D721Med (cell line): ENCODE data around the gene TDP2.
"Not testable (repeated sequence)": the region's sequence is repeated elsewhere in the genome, so short reads cannot be mapped to it uniquely, and the experiment has no call there.

Experiments used
- DNase-seq: peaks from one replicate; pipeline ENCODE4 v3.0.0; 2011; ENCODE audit warnings: low spot score; ENCODE audit not compliant: insufficient read length
- FAIRE-seq: peaks from 2 replicates; lab custom pipeline; 2011; peaks lifted over from hg19 to GRCh38; lab: Jason Lieb, UNC
- TF ChIP-seq, protein P1 (sequence below): IDR thresholded peaks from 2 replicates; pipeline ENCODE4 v1.5.1; 2012; ENCODE audit warnings: mild to moderate bottlenecking, control low read depth; ENCODE audit not compliant: insufficient read depth; ENCODE audit errors: missing control alignments

Gene TDP2

GRCh38 chr6:24699521-24700359 is 33.0 kb upstream of the TDP2 start:
- FAIRE-seq (no peak), DNase-seq (no peak)
- TF ChIP-seq, protein P1, sequence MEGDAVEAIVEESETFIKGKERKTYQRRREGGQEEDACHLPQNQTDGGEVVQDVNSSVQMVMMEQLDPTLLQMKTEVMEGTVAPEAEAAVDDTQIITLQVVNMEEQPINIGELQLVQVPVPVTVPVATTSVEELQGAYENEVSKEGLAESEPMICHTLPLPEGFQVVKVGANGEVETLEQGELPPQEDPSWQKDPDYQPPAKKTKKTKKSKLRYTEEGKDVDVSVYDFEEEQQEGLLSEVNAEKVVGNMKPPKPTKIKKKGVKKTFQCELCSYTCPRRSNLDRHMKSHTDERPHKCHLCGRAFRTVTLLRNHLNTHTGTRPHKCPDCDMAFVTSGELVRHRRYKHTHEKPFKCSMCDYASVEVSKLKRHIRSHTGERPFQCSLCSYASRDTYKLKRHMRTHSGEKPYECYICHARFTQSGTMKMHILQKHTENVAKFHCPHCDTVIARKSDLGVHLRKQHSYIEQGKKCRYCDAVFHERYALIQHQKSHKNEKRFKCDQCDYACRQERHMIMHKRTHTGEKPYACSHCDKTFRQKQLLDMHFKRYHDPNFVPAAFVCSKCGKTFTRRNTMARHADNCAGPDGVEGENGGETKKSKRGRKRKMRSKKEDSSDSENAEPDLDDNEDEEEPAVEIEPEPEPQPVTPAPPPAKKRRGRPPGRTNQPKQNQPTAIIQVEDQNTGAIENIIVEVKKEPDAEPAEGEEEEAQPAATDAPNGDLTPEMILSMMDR: no peak

GRCh38 chr6:24696097-24696496 is 29.4 kb upstream of the TDP2 start:
- DNase-seq: no peak
- TF ChIP-seq, protein P1: no peak
- no peak for FAIRE-seq

GRCh38 chr6:24695635-24696034 is 28.9 kb upstream of the TDP2 start:
- not testable (repeated sequence) for FAIRE-seq, DNase-seq
- TF ChIP-seq, protein P1: peak; percentile 71

DNA sequence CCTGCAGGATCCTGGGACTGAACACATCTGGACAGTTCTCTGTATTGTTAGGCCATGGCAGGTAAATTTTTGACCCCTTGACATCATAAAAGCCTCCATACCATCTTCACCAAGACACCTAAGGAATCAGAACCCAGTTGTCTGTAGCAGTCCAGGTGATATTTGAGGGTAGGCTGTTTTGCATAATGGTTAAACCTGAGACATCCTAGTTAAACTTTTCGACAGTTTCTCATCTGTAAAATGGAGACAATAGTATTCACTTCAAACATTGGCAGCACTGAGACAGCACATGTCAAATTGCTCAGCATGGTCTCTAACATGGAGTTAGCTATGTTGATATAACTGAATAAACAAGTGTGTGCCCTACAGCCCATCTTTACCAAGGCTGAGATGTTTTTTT is 27.5 kb upstream of the TDP2 start:
- FAIRE-seq (no peak), DNase-seq (no peak)
- TF ChIP-seq, protein P1: no peak

GRCh38 chr6:24692848-24693592 is 26.3 kb upstream of the TDP2 start:
- no peak for FAIRE-seq
- TF ChIP-seq, protein P1: no peak

GRCh38 chr6:24692415-24692814 is 25.7 kb upstream of the TDP2 start:
- FAIRE-seq (no peak), DNase-seq (no peak)
- TF ChIP-seq, protein P1: no peak

More at GRCh38 chr6:24692848-24693592, 26.3 kb upstream of the TDP2 start:
- DNase-seq: no peak
